ENCODE measurements around the gene WEE2. TPM values are rescaled to one million over a fixed set of nuclear protein-coding genes. Genes with fewer than 3 reads are reported as not detected.
A peak's percentile ranks its signal among the peaks of the same experiment; 100 is the strongest.

WEE2 gene
- total RNA-seq, 2 experiments from 2014 or later, result not detected

- no peak for DNase-seq
- H3K4me1 Mint-ChIP-seq (ENCODE audit: low read depth), result peaks cover 2% of the 10 kb centered on the region
- POLR2A ChIA-PET, result interaction anchor here (1.4 kb wide), 1 partner anchor 20 kb away, joined by 4 read pairs; the partner anchor contains the start of gene SSBP1
- H3K4me3 Mint-ChIP-seq, result no peak overlapping the region
- H3K27me3 Mint-ChIP-seq, result no peaks in the 10 kb centered on the region
- CTCF ChIA-PET, result interaction anchor here (1.6 kb wide), 1 partner anchor 21 kb away, joined by 5 read pairs; the partner anchor contains the start of gene SSBP1
- H3K9me3 Mint-ChIP-seq, result no peaks in the 10 kb centered on the region
- H3K27ac Mint-ChIP-seq, result no peak overlapping the region
- no peaks in the 10 kb centered on the region for H3K36me3 Mint-ChIP-seq
- intact Hi-C loops (cut with micrococcal nuclease), result no loop called here
Measured at GRCh38 chr7:141717450-141717849, 9.3 kb downstream of the WEE2 start.

GRCh38 chr7:141722529-141722928 lies 14.4 kb downstream of the WEE2 start:
- intact Hi-C loops (cut with micrococcal nuclease), result no loop called here
- H3K27me3 Mint-ChIP-seq, result no peaks in the 10 kb centered on the region
- H3K4me1 Mint-ChIP-seq (ENCODE audit: low read depth), result no peaks in the 10 kb centered on the region
- no peak for DNase-seq
- no peaks in the 10 kb centered on the region for H3K36me3 Mint-ChIP-seq
- POLR2A ChIA-PET, result no interaction called here
- CTCF ChIA-PET, result interaction anchor here (3.3 kb wide), 1 partner anchor 15 kb away, joined by 18 read pairs; the partner anchor contains the start of gene SSBP1
- no peak overlapping the region for H3K27ac Mint-ChIP-seq
- H3K4me3 Mint-ChIP-seq, result no peak overlapping the region
- no peaks in the 10 kb centered on the region for H3K9me3 Mint-ChIP-seq

GRCh38 chr7:141729020-141729419 lies 20.9 kb downstream of the WEE2 start:
- Mint-ChIP-seq H3K4me3 (no peak overlapping the region), H3K27ac (no peak overlapping the region), H3K36me3 (no peaks in the 10 kb centered on the region), H3K4me1 (ENCODE audit: low read depth) (no peaks in the 10 kb centered on the region), H3K27me3 (no peaks in the 10 kb centered on the region), H3K9me3 (no peaks in the 10 kb centered on the region)
- CTCF ChIA-PET, result interaction anchor here (3.8 kb wide), 1 partner anchor 9 kb away, joined by 24 read pairs; the partner anchor contains the start of gene SSBP1
- POLR2A ChIA-PET, result no interaction called here
- no peak for DNase-seq
- intact Hi-C loops (cut with micrococcal nuclease), result no loop called here

DNA sequence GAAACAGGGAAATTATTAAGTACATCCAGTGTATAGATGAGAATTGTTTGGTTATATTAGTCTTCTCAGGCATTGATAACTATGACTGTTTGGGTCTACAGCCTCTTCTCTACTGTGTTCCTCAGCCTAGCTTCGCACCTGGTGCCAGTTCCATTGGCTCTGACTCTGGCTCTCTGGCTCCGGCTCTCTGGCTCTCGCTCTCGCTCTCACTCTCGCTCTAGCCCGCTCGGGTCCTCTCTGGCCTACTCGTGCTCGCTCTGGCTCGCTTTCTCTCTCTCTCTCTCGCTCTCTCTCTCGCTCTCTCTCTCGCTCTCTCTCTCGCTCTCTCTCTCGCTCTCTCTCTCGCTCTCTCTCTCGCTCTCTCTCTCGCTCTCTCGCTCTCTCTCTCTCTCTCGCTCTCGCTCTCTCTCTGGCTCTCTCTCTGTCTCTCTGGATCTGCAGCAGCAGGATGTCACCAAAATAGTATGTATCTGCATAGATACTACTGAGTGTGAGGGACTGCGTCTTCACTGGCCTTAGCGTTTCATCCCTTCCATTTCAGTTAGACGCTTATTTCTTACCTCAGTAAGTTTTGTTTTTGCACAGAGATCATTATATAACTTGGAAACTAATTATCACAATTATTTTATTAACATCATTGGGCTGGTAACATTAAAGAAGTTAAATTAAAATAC lies 23.5 kb downstream of the WEE2 start:
- Mint-ChIP-seq H3K9me3 (no peaks in the 10 kb centered on the region), H3K36me3 (no peaks in the 10 kb centered on the region), H3K4me3 (no peak overlapping the region), H3K27me3 (no peaks in the 10 kb centered on the region), H3K27ac (no peak overlapping the region), H3K4me1 (ENCODE audit: low read depth) (no peaks in the 10 kb centered on the region)
- intact Hi-C loops (cut with micrococcal nuclease), result loop anchor here (10.0 kb wide), 1 partner anchor 1557 kb away; the partner anchor contains the start of gene KDM7A
- ChIA-PET POLR2A (no interaction called here), CTCF (no interaction called here)
- no peak for DNase-seq

GRCh38 chr7:141737118-141737835 lies 29.1 kb downstream of the WEE2 start:
- ChIA-PET POLR2A (interaction anchor here (1.3 to 2.6 kb wide), 3 partner anchors 19 to 186 kb away, joined by 4 to 20 read pairs (median 5); partner anchors contain the start of genes AGK and DENND11), CTCF (interaction anchor here (0.7 to 3.9 kb wide), 25 partner anchors 10 to 739 kb away, joined by 3 to 57 read pairs (median 6); partner anchors contain the start of genes AGK, DENND11, MRPS33 and WEE2)
- no peaks in the 10 kb centered on the region for H3K9me3 Mint-ChIP-seq
- H3K4me1 Mint-ChIP-seq (ENCODE audit: low read depth), result peaks cover 32% of the 10 kb centered on the region
- peak overlapping the region; percentile 99 for H3K27ac Mint-ChIP-seq
- H3K4me3 Mint-ChIP-seq, result peak overlapping the region; percentile 99
- no peaks in the 10 kb centered on the region for H3K27me3 Mint-ChIP-seq
- DNase-seq, result peak; percentile 13
- H3K36me3 Mint-ChIP-seq, result peaks cover 29% of the 10 kb centered on the region
- intact Hi-C loops (cut with micrococcal nuclease), result loop anchor here (10.0 kb wide), 1 partner anchor 1562 kb away; the partner anchor contains the start of gene KDM7A

DNA sequence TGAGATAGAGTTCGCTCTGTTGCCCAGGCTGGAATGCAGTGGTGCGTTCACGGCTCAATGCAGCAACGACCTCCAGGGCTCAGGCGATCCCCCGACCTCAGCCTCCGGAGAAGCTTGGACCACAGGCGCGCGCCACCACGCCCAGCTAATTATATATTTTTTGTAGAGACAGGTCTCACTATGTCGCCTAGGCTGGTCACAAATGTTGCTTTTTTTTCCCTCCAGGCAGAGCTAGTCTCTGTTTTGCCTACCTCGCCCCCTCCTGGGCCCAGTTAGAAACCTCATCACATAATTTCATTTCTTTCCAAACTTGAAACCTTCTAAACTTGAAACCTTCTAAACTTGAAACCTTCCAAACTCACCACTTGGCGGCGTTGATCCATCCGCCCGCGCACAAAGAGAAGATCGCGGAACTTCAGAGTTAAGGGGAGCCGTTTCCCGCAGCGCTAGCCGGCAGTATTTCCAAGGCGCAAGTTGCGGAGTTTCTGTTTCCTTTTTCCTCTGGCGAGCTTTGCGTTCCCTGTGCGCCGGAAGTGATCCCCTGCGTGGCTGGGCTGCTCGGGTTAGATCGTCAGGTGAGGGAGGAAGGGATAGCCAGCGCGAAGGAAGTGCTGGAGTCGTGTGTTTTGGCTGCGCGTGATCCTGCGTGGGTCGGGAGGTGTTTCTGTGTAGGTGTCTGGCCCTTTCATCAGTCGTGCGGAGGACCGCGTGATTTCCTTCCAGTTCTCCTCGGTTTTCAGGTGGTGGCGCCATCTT lies 29.9 kb downstream of the WEE2 start, which contains the start of gene SSBP1:
Gene SSBP1 (plus strand): TSS at position 523 of the 756 bp plus-strand sequence. CDS start 809 bp downstream, outside the sequence.
- peak within 1 kb of the TSS; percentile 99 for H3K27ac Mint-ChIP-seq
- ChIA-PET POLR2A (interaction anchor here (0.6 to 2.6 kb wide), 8 partner anchors 11 to 811 kb away, joined by 3 to 20 read pairs (median 4); partner anchors contain the start of genes AGK, DENND11 and WEE2), CTCF (interaction anchor here (0.7 to 3.9 kb wide), 30 partner anchors 10 to 739 kb away, joined by 3 to 57 read pairs (median 5); partner anchors contain the start of genes AGK, DENND11, MRPS33 and WEE2)
- peak; percentile 96 for DNase-seq
- peaks cover 33% of the 10 kb centered on the region for H3K36me3 Mint-ChIP-seq
- H3K4me1 Mint-ChIP-seq (ENCODE audit: low read depth), result peaks cover 35% of the 10 kb centered on the region
- no peaks in the 10 kb centered on the region for H3K9me3 Mint-ChIP-seq
- H3K27me3 Mint-ChIP-seq, result no peaks in the 10 kb centered on the region
- intact Hi-C loops (cut with micrococcal nuclease), result loop anchor here (1.0 to 10.0 kb wide), 7 partner anchors 37 to 1563 kb away; partner anchors contain the start of genes KDM7A, MKRN1 and MRPS33
- peak within 1 kb of the TSS; percentile 99 for H3K4me3 Mint-ChIP-seq

DNA sequence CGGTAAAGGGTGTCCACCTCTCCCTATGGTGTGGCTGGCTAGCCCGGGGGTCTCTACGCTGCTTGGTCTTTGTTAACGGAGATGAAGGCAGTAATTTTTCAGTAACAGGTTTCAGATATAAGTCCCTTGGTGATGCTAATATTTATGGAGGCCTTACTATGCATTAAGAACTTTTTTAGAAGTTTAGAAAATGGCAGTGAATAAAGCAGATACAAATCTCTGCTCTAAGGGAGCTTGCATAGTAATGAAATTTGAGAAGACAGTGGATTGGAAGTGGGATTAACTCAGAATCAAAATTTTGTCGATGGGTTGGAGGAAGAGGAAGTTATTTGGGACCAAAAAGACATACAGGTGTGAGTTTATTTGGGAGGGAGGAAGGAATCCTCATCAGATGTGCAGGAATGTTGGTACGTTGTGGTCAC lies 30.4 kb downstream of the WEE2 start:
- Mint-ChIP-seq H3K4me1 (ENCODE audit: low read depth) (peaks cover 37% of the 10 kb centered on the region), H3K27ac (peak overlapping the region; percentile 99), H3K4me3 (peak overlapping the region; percentile 99), H3K9me3 (no peaks in the 10 kb centered on the region), H3K27me3 (no peaks in the 10 kb centered on the region), H3K36me3 (peaks cover 38% of the 10 kb centered on the region)
- ChIA-PET POLR2A (interaction anchor here (0.8 to 2.6 kb wide), 7 partner anchors 11 to 812 kb away, joined by 3 to 20 read pairs (median 4); partner anchors contain the start of genes AGK, DENND11 and WEE2), CTCF (interaction anchor here (0.7 to 3.9 kb wide), 22 partner anchors 11 to 724 kb away, joined by 3 to 57 read pairs (median 6); partner anchors contain the start of genes DENND11, MRPS33 and WEE2)
- intact Hi-C loops (cut with micrococcal nuclease), result loop anchor here (1.0 to 10.0 kb wide), 7 partner anchors 37 to 1564 kb away; partner anchors contain the start of genes KDM7A, MKRN1 and MRPS33
- DNase-seq, result no peak

DNA sequence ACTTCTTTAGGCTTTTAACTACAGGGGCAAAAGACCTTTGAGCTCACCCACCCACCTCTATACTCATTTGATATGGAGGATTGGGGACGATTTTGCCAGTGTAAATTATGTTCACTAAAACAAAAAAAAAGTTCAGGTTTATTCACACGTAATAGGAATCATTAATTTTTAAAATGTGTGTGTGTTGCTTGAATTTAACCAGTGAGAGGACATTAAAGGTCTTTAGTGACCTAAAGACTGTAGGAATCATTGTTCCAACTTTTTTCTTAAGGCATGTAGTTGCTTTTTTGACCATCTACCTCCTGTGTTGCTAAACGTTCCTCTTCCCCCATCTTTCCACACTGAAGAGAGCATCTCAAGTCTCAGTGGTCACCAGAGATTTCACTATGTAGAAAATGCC lies 31.1 kb downstream of the WEE2 start:
- ChIA-PET CTCF (interaction anchor here (1.4 to 3.0 kb wide), 8 partner anchors 12 to 725 kb away, joined by 4 to 36 read pairs (median 12); partner anchors contain the start of genes DENND11, MRPS33 and WEE2), POLR2A (interaction anchor here (1.0 to 2.6 kb wide), 2 partner anchors 37 to 189 kb away, joined by 3 to 20 read pairs; partner anchors contain the start of gene DENND11)
- H3K9me3 Mint-ChIP-seq, result no peaks in the 10 kb centered on the region
- H3K27ac Mint-ChIP-seq, result peak overlapping the region; percentile 54
- intact Hi-C loops (cut with micrococcal nuclease), result loop anchor here (2.0 to 10.0 kb wide), 2 partner anchors 180 to 1564 kb away; partner anchors contain the start of gene KDM7A
- no peak for DNase-seq
- peaks cover 40% of the 10 kb centered on the region for H3K4me1 Mint-ChIP-seq (ENCODE audit: low read depth)
- peaks cover 45% of the 10 kb centered on the region for H3K36me3 Mint-ChIP-seq
- H3K4me3 Mint-ChIP-seq, result peak overlapping the region; percentile 99
- H3K27me3 Mint-ChIP-seq, result no peaks in the 10 kb centered on the region

DNA sequence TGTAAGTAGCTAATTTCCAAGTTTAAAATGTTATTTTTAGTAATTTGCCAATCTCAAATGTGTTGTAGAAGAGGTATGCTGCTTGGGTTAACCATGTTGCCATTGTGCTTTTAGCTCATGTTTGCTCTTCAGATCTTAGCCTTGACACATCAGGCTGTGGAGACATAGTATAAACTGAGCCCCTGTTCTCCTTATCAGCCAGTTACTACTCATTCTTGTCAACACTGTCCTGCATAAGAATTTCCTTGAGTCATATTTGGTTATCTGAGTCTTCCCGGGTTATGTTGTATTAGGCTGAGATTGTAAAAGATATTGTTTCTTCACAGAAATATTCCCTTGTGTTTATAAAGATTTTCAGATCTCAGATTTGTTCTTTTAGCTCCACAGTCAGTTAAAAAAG lies 34.1 kb downstream of the WEE2 start:
- Mint-ChIP-seq H3K9me3 (no peaks in the 10 kb centered on the region), H3K27ac (no peak overlapping the region), H3K4me1 (ENCODE audit: low read depth) (peaks cover 39% of the 10 kb centered on the region), H3K36me3 (peaks cover 57% of the 10 kb centered on the region), H3K4me3 (no peak overlapping the region), H3K27me3 (no peaks in the 10 kb centered on the region)
- CTCF ChIA-PET, result interaction anchor here (1.1 kb wide), 1 partner anchor 43 kb away, joined by 3 read pairs; no protein-coding TSS in a partner anchor
- intact Hi-C loops (cut with micrococcal nuclease), result no loop called here
- POLR2A ChIA-PET, result no interaction called here
- no peak for DNase-seq

DNA sequence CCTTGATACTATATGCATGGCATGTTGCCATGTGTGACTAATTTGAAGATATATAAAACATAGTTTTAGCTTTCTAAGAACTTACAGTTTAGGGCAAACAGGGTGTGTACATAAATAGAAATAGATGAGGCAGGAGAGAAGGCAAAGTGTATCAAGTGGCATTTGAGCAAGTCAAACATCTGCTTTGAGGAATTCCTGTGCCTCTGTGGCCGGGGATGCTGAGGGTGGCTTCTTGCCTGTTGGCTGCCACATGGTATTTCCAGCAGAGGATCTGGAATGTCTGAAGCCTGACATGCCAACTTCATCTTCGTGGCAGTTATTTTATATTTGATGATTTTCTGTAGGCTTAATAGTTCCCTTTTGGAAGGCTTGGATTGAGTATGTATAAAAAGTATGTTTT lies 36.0 kb downstream of the WEE2 start:
- DNase-seq, result no peak
- Mint-ChIP-seq H3K27me3 (no peaks in the 10 kb centered on the region), H3K9me3 (no peaks in the 10 kb centered on the region), H3K27ac (no peak overlapping the region), H3K4me1 (ENCODE audit: low read depth) (peaks cover 30% of the 10 kb centered on the region), H3K36me3 (peaks cover 61% of the 10 kb centered on the region), H3K4me3 (no peak overlapping the region)
- ChIA-PET CTCF (no interaction called here), POLR2A (no interaction called here)
- intact Hi-C loops (cut with micrococcal nuclease), result no loop called here

DNA sequence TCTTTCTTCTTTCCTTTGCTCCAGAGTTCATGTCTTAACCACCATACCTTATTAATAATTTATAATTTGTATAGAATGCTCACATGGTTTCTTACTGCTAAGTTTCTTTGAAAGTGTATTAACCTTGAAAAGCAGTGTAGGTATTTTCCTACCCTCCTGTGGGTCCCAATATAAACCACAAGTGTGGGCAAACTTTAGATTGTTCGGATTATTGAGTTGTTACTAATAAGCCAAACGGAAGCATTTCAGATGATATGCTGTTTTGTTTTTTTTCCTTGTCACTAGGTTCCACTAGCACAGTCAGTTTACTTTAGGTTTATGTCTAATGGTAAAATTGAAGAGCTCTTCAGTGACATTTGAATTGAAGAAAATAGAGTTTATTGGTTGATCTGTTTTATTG lies 40.2 kb downstream of the WEE2 start:
- intact Hi-C loops (cut with micrococcal nuclease), result no loop called here
- no peak for DNase-seq
- H3K4me3 Mint-ChIP-seq, result no peak overlapping the region
- peaks cover 4% of the 10 kb centered on the region for H3K4me1 Mint-ChIP-seq (ENCODE audit: low read depth)
- H3K27ac Mint-ChIP-seq, result no peak overlapping the region
- ChIA-PET CTCF (interaction anchor here (0.5 to 0.7 kb wide), 2 partner anchors 37 to 135 kb away, joined by 3 to 4 read pairs; no protein-coding TSS in a partner anchor), POLR2A (no interaction called here)
- H3K27me3 Mint-ChIP-seq, result no peaks in the 10 kb centered on the region
- peaks cover 29% of the 10 kb centered on the region for H3K9me3 Mint-ChIP-seq
- peaks cover 72% of the 10 kb centered on the region for H3K36me3 Mint-ChIP-seq
